ENCODE results near the gene DNAJB7.
"Not testable (repeated sequence)": the region's sequence is repeated elsewhere in the genome, so short reads cannot be mapped to it uniquely, and the experiment has no call there.

The DNAJB7 gene

DNA sequence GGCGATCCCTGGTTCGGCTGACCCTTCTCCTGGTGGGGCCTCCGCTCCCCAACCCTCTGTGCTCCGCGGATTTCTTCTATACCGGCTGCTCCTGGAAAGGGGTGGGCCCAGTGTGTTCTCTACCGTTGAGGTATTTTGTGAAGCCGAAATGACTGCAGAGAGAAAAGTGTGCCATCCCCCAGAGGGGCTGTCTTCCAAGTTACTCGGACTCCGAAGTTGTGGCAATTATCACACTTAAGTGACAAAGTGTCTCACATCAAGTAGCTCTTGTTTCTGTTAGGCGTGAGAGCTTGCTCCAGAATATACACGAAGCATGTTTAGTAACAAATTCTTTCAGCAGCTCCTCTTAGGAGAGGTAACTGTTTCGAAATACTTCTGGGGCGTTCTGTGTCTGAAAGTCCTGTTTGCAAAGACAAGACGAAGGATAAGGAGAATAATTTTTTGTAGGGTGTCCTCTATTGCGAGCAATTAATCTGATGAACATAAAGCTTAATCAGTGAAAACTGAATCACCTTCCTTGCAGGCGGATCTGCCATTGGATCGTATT lies 4.5 kb downstream of the DNAJB7 start:
- Mint-ChIP-seq H3K36me3 (ENCODE audit: low read depth) (peaks cover 3% of the 10 kb centered on the region), H3K27ac (peak overlapping the region; percentile 100), H3K9me3 (no peaks in the 10 kb centered on the region), H3K4me3 (peak overlapping the region; percentile 95), H3K4me1 (ENCODE audit: low read depth) (peaks cover 36% of the 10 kb centered on the region), H3K27me3 (ENCODE audit: low read depth) (no peaks in the 10 kb centered on the region)

DNA sequence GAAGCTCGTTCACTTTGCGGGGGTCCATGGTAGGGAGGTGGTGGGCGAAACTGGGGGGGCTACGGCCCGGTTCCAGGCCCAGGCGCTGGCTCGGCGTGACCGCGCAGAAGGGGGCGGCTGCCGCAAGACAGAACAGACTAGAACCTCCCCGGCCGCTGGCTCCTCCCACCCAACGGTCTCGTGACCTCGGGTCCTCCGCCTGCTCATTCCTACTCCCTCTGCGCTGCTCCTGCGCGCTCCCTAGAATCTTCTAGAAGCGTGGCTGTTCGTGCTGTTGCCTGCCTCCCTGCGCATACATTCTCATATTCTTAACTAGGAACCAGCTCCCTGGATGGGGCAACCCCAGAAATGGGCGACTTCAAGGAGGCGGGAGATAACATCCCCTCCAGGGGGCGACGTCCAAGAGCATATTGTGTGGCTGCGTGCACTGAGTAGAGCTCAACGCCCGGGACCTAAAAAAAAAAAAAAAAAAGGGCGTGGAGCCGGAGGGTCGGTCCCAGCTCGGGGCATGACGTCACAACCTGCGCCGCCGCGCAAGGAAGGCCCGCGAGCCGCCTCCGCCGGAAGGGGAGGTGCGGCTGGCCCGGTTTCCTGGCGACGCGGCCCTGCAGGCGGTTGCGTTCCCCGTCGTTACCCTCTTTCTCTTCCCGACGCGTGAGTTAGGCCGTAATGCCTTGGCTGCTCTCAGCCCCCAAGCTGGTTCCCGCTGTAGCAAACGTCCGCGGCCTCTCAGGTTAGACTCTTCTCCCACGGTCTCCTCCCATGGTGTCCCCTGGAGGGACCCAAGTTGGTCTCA lies 5.2 kb downstream of the DNAJB7 start, which contains the start of the genes ST13 and XPNPEP3:
Gene ST13, minus strand, starts transcription at position 127 of the 796 bp plus-strand sequence. Its CDS starts 99 bp downstream, at position 28.
Gene XPNPEP3, plus strand, starts transcription at position 636 of the 796 bp plus-strand sequence. Its CDS starts 34 bp downstream, at position 670.
- no peaks in the 10 kb centered on the region for H3K27me3 Mint-ChIP-seq (ENCODE audit: low read depth)
- peak within 1 kb of the TSS; percentile 100 for H3K27ac Mint-ChIP-seq
- H3K36me3 Mint-ChIP-seq (ENCODE audit: low read depth): peaks cover 3% of the 10 kb centered on the region
- H3K4me3 Mint-ChIP-seq: peak within 1 kb of the TSS; percentile 95
- H3K9me3 Mint-ChIP-seq: no peaks in the 10 kb centered on the region
- peaks cover 40% of the 10 kb centered on the region for H3K4me1 Mint-ChIP-seq (ENCODE audit: low read depth)

GRCh38 chr22:40855979-40856512 lies 5.9 kb downstream of the DNAJB7 start:
- Mint-ChIP-seq H3K27me3 (ENCODE audit: low read depth) (no peaks in the 10 kb centered on the region), H3K4me1 (ENCODE audit: low read depth) (peaks cover 44% of the 10 kb centered on the region), H3K9me3 (no peaks in the 10 kb centered on the region), H3K27ac (peak overlapping the region; percentile 100), H3K36me3 (ENCODE audit: low read depth) (peaks cover 6% of the 10 kb centered on the region), H3K4me3 (peak overlapping the region; percentile 95)

DNA sequence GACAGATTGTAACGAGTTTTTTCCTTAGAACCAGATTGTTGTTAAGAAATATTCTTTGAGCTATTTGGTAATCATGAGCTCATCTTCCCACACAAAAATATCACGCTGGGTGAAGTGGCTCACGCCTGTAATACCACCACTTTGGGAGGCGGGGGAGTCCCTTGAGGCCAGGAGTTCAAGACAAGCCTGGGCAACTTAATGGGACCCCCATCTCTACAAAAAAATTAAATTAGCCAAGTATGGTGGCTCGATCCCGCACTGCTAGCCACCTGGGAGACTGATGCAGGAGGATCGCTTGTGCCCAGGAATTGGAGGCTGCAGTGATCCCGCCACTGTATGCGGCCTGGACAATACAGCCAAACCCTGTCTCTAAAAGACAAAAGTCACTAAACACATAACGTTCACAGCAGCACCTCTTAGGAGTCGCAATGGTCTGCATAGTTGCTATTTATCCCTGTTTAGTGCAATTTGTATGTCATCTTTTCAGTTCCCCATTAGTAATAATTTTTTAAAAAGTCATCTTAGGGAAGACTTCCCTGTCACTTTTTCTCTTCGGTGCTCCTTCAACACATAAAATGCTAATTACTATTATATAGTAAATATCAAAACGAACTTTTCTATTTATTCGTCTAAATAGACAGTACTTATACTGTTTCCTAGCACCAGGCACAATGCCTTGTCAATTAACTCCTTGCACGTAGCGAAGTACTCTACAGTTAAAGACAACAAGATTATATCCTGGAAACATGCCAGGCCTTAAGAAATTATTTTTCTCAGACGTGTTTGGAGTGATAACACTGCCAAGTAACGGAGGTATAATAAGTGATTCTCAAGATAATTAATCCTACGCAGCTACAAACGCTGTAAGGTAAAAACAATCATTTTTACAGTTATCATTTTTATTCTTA lies 6.6 kb downstream of the DNAJB7 start:
- peaks cover 44% of the 10 kb centered on the region for H3K4me1 Mint-ChIP-seq (ENCODE audit: low read depth)

DNA sequence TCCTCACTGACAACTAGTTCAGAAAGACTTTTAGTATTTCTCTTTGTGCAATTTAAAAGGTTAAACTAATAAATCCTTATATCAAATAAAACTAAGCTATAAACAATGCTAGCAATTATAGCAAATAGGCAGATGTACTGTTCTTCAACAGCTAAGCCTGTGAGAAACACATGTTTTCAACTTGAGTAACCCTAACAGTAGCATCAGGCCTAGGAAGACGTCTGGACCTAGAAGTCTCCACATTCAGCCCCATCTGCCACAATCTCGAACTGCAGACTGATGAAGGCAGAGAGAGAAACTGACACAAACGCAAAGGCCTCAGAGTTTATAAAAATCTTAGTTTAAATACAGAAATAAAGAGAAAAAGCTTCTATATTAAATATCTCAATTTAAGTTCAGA lies 8.0 kb downstream of the DNAJB7 start:
- Mint-ChIP-seq H3K36me3 (ENCODE audit: low read depth) (peaks cover 6% of the 10 kb centered on the region), H3K27me3 (ENCODE audit: low read depth) (no peaks in the 10 kb centered on the region), H3K4me1 (ENCODE audit: low read depth) (peaks cover 44% of the 10 kb centered on the region), H3K27ac (peak overlapping the region; percentile 57), H3K9me3 (no peaks in the 10 kb centered on the region), H3K4me3 (peak overlapping the region; percentile 54)

More for the DNA sequence above, 6.6 kb downstream of the DNAJB7 start:
- H3K27ac Mint-ChIP-seq: peak overlapping the region; percentile 100
- peaks cover 6% of the 10 kb centered on the region for H3K36me3 Mint-ChIP-seq (ENCODE audit: low read depth)
- no peaks in the 10 kb centered on the region for H3K9me3 Mint-ChIP-seq
- peak overlapping the region; percentile 95 for H3K4me3 Mint-ChIP-seq
- H3K27me3 Mint-ChIP-seq (ENCODE audit: low read depth): no peaks in the 10 kb centered on the region

- Mint-ChIP-seq H3K9me3 (no peaks in the 10 kb centered on the region), H3K27ac (no peak overlapping the region), H3K36me3 (ENCODE audit: low read depth) (peaks cover 7% of the 10 kb centered on the region), H3K27me3 (ENCODE audit: low read depth) (no peaks in the 10 kb centered on the region), H3K4me1 (ENCODE audit: low read depth) (peaks cover 44% of the 10 kb centered on the region), H3K4me3 (peak overlapping the region; percentile 54)
Measured at GRCh38 chr22:40853333-40853732, 8.6 kb downstream of the DNAJB7 start.

GRCh38 chr22:40845816-40846215 lies 16.1 kb downstream of the DNAJB7 start:
- not testable (repeated sequence) for H3K4me1 Mint-ChIP-seq (ENCODE audit: low read depth); H3K27ac Mint-ChIP-seq; H3K27me3 Mint-ChIP-seq (ENCODE audit: low read depth); H3K9me3 Mint-ChIP-seq; H3K4me3 Mint-ChIP-seq
- H3K36me3 Mint-ChIP-seq (ENCODE audit: low read depth): peaks cover 31% of the 10 kb centered on the region

GRCh38 chr22:40844951-40845350 lies 17.0 kb downstream of the DNAJB7 start:
- Mint-ChIP-seq H3K9me3 (no peaks in the 10 kb centered on the region), H3K4me1 (ENCODE audit: low read depth) (peaks cover 6% of the 10 kb centered on the region), H3K36me3 (ENCODE audit: low read depth) (peaks cover 38% of the 10 kb centered on the region), H3K4me3 (no peak overlapping the region), H3K27ac (no peak overlapping the region), H3K27me3 (ENCODE audit: low read depth) (no peaks in the 10 kb centered on the region)

- Mint-ChIP-seq H3K36me3 (ENCODE audit: low read depth) (peaks cover 29% of the 10 kb centered on the region), H3K4me1 (ENCODE audit: low read depth) (peaks cover 9% of the 10 kb centered on the region), H3K9me3 (no peaks in the 10 kb centered on the region), H3K4me3 (no peak overlapping the region), H3K27ac (no peak overlapping the region), H3K27me3 (ENCODE audit: low read depth) (no peaks in the 10 kb centered on the region)
Measured at GRCh38 chr22:40838486-40838885, 23.4 kb downstream of the DNAJB7 start.

DNA sequence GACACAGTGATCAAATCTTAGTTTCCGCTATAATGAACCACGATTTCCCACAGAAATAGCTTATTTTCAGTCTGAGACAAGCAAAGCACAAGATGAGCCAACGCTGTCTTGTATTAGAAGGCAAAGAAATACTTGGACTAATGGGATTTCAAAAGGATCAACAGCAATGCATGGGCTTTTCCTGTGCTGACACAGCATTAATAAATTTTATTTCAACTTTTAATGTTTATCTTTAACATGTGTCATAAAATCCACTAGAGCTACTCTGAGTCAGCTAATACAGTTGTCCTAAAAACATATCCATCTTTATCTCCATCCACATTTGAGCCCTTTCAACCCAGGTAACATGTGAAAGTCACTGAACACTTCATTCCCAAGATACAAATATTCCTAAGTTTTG lies 27.3 kb downstream of the DNAJB7 start:
- Mint-ChIP-seq H3K4me3 (no peak overlapping the region), H3K9me3 (no peaks in the 10 kb centered on the region), H3K27me3 (ENCODE audit: low read depth) (no peaks in the 10 kb centered on the region), H3K27ac (no peak overlapping the region), H3K36me3 (ENCODE audit: low read depth) (peaks cover 28% of the 10 kb centered on the region), H3K4me1 (ENCODE audit: low read depth) (peaks cover 9% of the 10 kb centered on the region)

DNA sequence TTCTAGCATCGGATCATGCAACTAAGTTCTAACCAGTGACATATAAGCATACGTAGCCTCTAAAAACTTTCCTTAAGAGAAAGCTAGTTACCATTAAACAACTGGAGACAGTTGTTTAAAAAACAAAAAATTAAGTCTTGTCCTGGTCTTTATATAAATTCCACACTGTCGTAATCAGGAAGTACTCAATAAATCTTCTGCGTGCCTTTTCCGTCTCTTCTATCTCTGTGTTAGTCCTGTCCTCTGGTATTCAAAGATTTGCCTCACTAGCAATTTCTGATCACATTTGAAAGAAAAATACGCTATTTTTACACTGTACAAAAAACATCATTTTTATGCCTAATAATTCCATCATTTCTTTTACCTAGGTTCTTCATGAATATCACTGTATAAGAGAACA lies 32.8 kb downstream of the DNAJB7 start:
- Mint-ChIP-seq H3K4me3 (no peak overlapping the region), H3K27me3 (ENCODE audit: low read depth) (no peaks in the 10 kb centered on the region)

DNA sequence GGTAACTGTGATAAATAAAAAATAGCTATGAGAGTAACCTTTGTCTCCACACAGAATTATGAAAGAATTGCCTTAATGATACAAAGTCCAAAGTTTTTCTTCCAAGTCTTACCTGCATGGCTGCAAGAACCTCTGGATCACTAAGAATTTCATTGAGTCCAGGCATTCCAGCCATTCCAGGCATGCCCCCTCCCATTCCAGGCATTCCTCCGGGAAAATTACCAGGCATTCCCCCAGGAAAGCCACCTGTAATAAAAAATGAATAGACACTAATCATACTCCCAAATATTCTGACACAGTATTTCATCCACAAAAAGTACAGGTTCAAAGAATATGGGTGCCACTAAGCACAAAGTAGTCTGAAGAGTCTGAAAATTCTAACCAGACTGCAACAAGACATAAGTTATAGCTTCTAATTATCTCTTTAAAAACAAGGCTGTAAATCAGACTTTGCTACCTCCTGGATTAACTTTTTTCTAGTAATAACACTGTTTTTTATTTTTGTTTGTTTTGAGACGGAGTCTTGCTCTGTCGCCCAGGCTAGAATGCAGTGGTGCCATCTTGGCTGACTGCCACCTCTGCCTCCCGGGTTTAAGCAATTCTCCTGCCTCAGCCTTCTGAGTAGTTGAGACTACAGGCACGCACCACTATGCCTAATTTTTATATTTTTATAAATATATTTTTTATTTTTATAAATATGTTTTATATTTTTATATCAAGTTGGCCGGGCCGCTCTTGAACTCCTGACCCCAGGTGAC lies 34.8 kb downstream of the DNAJB7 start:
- Mint-ChIP-seq H3K9me3 (no peaks in the 10 kb centered on the region), H3K36me3 (ENCODE audit: low read depth) (peaks cover 17% of the 10 kb centered on the region), H3K4me3 (no peak overlapping the region), H3K4me1 (ENCODE audit: low read depth) (no peaks in the 10 kb centered on the region), H3K27ac (no peak overlapping the region), H3K27me3 (ENCODE audit: low read depth) (no peaks in the 10 kb centered on the region)

More for the DNA sequence above, 32.8 kb downstream of the DNAJB7 start:
- no peak overlapping the region for H3K27ac Mint-ChIP-seq
- H3K36me3 Mint-ChIP-seq (ENCODE audit: low read depth): peaks cover 24% of the 10 kb centered on the region
- no peaks in the 10 kb centered on the region for H3K9me3 Mint-ChIP-seq
- no peaks in the 10 kb centered on the region for H3K4me1 Mint-ChIP-seq (ENCODE audit: low read depth)

DNA sequence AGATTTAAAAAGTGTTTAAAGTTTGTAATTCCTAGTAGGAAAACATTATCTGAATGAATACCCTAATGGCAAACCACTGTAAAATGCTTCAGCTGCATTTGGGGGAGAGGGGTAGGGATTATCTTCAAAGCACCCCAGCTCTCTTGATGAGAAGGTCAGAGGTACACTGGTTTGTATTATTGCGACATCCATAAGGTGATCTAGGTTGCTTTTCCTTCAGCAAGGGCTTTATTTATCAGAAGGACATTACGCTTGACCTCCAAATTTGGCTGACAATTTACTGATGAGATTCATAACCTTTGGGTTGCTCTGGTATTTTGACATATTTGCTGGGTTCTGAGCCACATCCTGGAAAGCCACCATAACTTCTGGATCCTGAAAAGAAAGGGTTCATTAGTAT lies 35.6 kb downstream of the DNAJB7 start:
- H3K27me3 Mint-ChIP-seq (ENCODE audit: low read depth); H3K27ac Mint-ChIP-seq; H3K4me3 Mint-ChIP-seq; H3K9me3 Mint-ChIP-seq; H3K4me1 Mint-ChIP-seq (ENCODE audit: low read depth): not testable (repeated sequence)
- H3K36me3 Mint-ChIP-seq (ENCODE audit: low read depth): peaks cover 16% of the 10 kb centered on the region

DNA sequence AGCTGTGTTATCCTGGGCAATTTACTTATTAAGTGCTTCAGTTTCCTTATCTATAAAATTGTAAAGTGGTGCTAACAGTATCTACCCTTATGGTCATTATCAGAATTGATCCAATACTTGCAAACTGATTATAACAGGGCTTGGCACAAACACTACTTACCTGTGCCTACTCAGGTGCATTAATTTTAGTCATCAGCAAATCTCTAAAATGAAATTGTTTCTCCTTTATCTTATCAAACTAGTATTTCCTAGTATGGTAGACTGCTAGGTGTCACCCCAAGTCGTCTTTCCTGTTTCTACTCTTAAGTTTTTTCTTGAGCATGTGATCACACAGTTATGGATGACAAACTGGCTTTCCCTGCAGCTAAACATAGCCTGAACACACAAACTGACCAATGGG lies 38.5 kb downstream of the DNAJB7 start:
- peaks cover 8% of the 10 kb centered on the region for H3K4me1 Mint-ChIP-seq (ENCODE audit: low read depth)

More for the DNA sequence above, 38.5 kb downstream of the DNAJB7 start:
- Mint-ChIP-seq H3K4me3 (no peak overlapping the region), H3K27me3 (ENCODE audit: low read depth) (no peaks in the 10 kb centered on the region), H3K9me3 (no peaks in the 10 kb centered on the region), H3K36me3 (ENCODE audit: low read depth) (peaks cover 8% of the 10 kb centered on the region), H3K27ac (no peak overlapping the region)
